GM12878 (cell line): ENCODE measurements around the gene TGM6. TPM values are rescaled to one million over a fixed set of nuclear protein-coding genes. Genes with fewer than 3 reads are reported as not detected.

Experiments
- ATAC-seq: fragments of 200-7000 bp; cut with Tn5 transposase; 3 replicates; pipeline ENCODE4 v1.9.1; 2020; ENCODE audit warnings: mild to moderate bottlenecking, moderate library complexity
- BruUV-seq: library from RNA; stranded (reverse); fragments of 400-500 nt; replicated peaks from 2 replicates; lab custom pipeline; 2021; lab: Mats Ljungman, UMichigan
- CTCF ChIA-PET: fragments of 300-600 bp; sonication (Branson Sonifier 250); formaldehyde crosslinking; extraction: SDS; loops from one replicate; lab custom pipeline; 2021; ENCODE audit warnings: inconsistent platforms; lab: Yijun Ruan, JAX
- POLR2A ChIA-PET: fragments of 350-600 bp; formaldehyde crosslinking; extraction: SDS; loops from one replicate; lab custom pipeline; 2021; ENCODE audit warnings: inconsistent platforms; lab: Charles Lee
- RAD21 ChIA-PET: fragments of 300-600 bp; sonication (Branson Sonifier 250); formaldehyde crosslinking; loops from one replicate; lab custom pipeline; 2023; ENCODE audit warnings: antibody characterized with exemption; ENCODE audit not compliant: unreplicated experiment; lab: Charles Lee
- SMC1A ChIA-PET: fragments of 300-600 bp; sonication (Branson Sonifier 250); formaldehyde crosslinking; loops from one replicate; lab custom pipeline; 2023; ENCODE audit not compliant: unreplicated experiment, uncharacterized antibody; lab: Charles Lee
- DNase-seq: peaks from one replicate; pipeline ENCODE4 v3.0.0-alpha.2; 2011; ENCODE audit warnings: low read depth, low spot score
- FAIRE-seq: peaks from 3 replicates; lab custom pipeline; 2011; peaks lifted over from hg19 to GRCh38; lab: Jason Lieb, UNC
- H2AFZ ChIP-seq: 2 replicates; pipeline ENCODE4 v1.6.0; 2011; ENCODE audit warnings: low read depth, low read length, control low read depth; ENCODE audit not compliant: control insufficient read depth
- H3K27ac ChIP-seq: 2 replicates; pipeline ENCODE4 v1.5.1; 2011; ENCODE audit warnings: control low read depth; ENCODE audit not compliant: control insufficient read depth, insufficient read depth
- H3K27me3 ChIP-seq, 2 experiments: replicated peaks in 1 of 2; 2 replicates each; pipeline versions ENCODE4 v1.6.0 to v1.6.1; 2011; ENCODE audit warnings: low read length in 1 of 2; ENCODE audit not compliant: control insufficient read depth in 2 of 2, insufficient read depth in 2 of 2
- H3K36me3 ChIP-seq, 2 experiments: 2 replicates each; pipeline ENCODE4 v1.5.1; 2011; ENCODE audit warnings: low read length in 1 of 2; ENCODE audit not compliant: control insufficient read depth in 2 of 2, insufficient read depth in 2 of 2
- H3K4me1 ChIP-seq: 2 replicates; pipeline ENCODE4 v1.6.1; 2011; ENCODE audit warnings: mild to moderate bottlenecking, low read length, moderate library complexity, mixed read lengths; ENCODE audit not compliant: control insufficient read depth, insufficient read depth
- H3K4me2 ChIP-seq: 2 replicates; pipeline ENCODE4 v1.6.0; 2011; ENCODE audit warnings: control low read depth; ENCODE audit not compliant: control insufficient read depth, insufficient read depth
- H3K4me3 ChIP-seq: fragments of 200-600 bp; sonication (generic); 2 replicates; pipeline ENCODE4 v1.5.1; 2016
- H3K79me2 ChIP-seq: 2 replicates; pipeline ENCODE4 v1.6.0; 2011; ENCODE audit warnings: low read length; ENCODE audit not compliant: control insufficient read depth, insufficient read depth
- H3K9ac ChIP-seq: 2 replicates; pipeline ENCODE4 v1.8.0; 2011; ENCODE audit warnings: low read length, control low read depth, mixed read lengths; ENCODE audit not compliant: control insufficient read depth, insufficient read depth
- H3K9me3 ChIP-seq: replicated peaks from 3 replicates; pipeline ENCODE4 v1.5.1; 2011; ENCODE audit warnings: mild to moderate bottlenecking, low read length; ENCODE audit not compliant: control insufficient read depth, insufficient read depth
- H4K20me1 ChIP-seq: 2 replicates; pipeline ENCODE4 v1.6.0; 2011; ENCODE audit not compliant: control insufficient read depth, insufficient read depth
- DPF2 ChIP-seq: fragments of 450-650 bp; IDR thresholded peaks from 2 replicates; pipeline ENCODE4 v1.6.1; 2017; ENCODE audit warnings: mild to moderate bottlenecking
- E2F4 ChIP-seq: IDR thresholded peaks from 2 replicates; pipeline ENCODE4 v1.6.1; 2012; ENCODE audit warnings: low read depth, low read length, improper control_type of control experiment
- ESRRA ChIP-seq: IDR thresholded peaks from 2 replicates; pipeline ENCODE4 v1.6.1; 2012; ENCODE audit warnings: mild to moderate bottlenecking, low read length, improper control_type of control experiment
- IRF3 ChIP-seq: fragments of 450-650 bp; IDR thresholded peaks from 2 replicates; pipeline ENCODE4 v1.6.1; 2014; ENCODE audit warnings: mild to moderate bottlenecking
- MXI1 ChIP-seq: fragments of 150-350 bp; IDR thresholded peaks from 2 replicates; pipeline ENCODE4 v1.6.1; 2011; ENCODE audit warnings: low read depth, mild to moderate bottlenecking, inconsistent platforms, low read length, improper control_type of control experiment
- NFYA ChIP-seq: IDR thresholded peaks from 2 replicates; pipeline ENCODE4 v1.6.1; 2011; ENCODE audit warnings: low read depth, mild to moderate bottlenecking, low read length, improper control_type of control experiment, borderline replicate concordance
- PRDM15 ChIP-seq: fragments of 450-650 bp; formaldehyde crosslinking; IDR thresholded peaks from 2 replicates; pipeline ENCODE4 v1.4.0; 2020; ENCODE audit warnings: mild to moderate bottlenecking, moderate library complexity
- TAF1 ChIP-seq: IDR thresholded peaks from 2 replicates; pipeline ENCODE4 v1.6.1; 2011; ENCODE audit warnings: mild to moderate bottlenecking, low read depth, low read length, borderline replicate concordance
- WGBS: methylation state at CpG from one replicate; pipeline ENCODE4 v1.1.6; 2016; ENCODE audit warnings: low lambda C conversion rate; ENCODE audit not compliant: insufficient replicate concordance, insufficient coverage; ENCODE audit errors: missing lambda C conversion rate; 5-methylcytosine and 5-hydroxymethylcytosine counted together
- in situ Hi-C: fragments of 300-500 bp; cut with MboI; formaldehyde crosslinking; loops from 9 replicates; pipeline ENCODE4 v1.14.3; 2018; ENCODE audit warnings: mixed read lengths
- intact Hi-C: fragments of 100-400 bp; cut with micrococcal nuclease; formaldehyde crosslinking; loops from one replicate; pipeline ENCODE4 v1.14.2; 2022; ENCODE audit not compliant: unreplicated experiment
- polyA plus RNA-seq, 11 experiments: library from polyadenylated mRNA; depleted of rRNA in 4 of 11; unstranded in 6 of 11; stranded (reverse) in 5 of 11; fragments of >200 nt; fragmentation: Nextera tagmentation in 4 of 11; fragmentation: Illumina TruSeq in 1 of 11; extraction: Ambion mirVana in 4 of 11; extraction: Trizol in 1 of 11; gene quantifications; 1 replicate in 1 of 11; 2 replicates in 10 of 11; pipeline versions ENCODE4 v1.2.1 to v1.2.3, GENCODE V29; 2011 to 2016; ENCODE audit warnings: inconsistent platforms in 2 of 11, missing spikeins in 2 of 11, low read depth in 1 of 11
- total RNA-seq, 4 experiments: library from RNA; depleted of rRNA in 3 of 4; stranded (reverse); fragments of >200 nt in 3 of 4; fragmentation: Illumina TruSeq in 1 of 4; extraction: Trizol in 1 of 4; gene quantifications; 2 replicates each; pipeline versions ENCODE4 v1.2.1 to v1.2.3, GENCODE V29; 2013 to 2021
- TF ChIP-seq, protein P1 (sequence below): IDR thresholded peaks from 2 replicates; pipeline ENCODE4 v1.6.1; 2012; ENCODE audit warnings: improper control_type of control experiment, low read depth, low read length; ENCODE audit not compliant: insufficient replicate concordance
- TF ChIP-seq, protein P2 (sequence below): fragments of 450-650 bp; IDR thresholded peaks from 2 replicates; pipeline ENCODE4 v1.6.1; 2016; ENCODE audit warnings: mild to moderate bottlenecking

The TGM6 gene
- total and polyA plus RNA-seq, 10 of the 15 experiments (the other 5 are each of a cell fraction or from before 2014, with no cell fraction given): not detected

DNA sequence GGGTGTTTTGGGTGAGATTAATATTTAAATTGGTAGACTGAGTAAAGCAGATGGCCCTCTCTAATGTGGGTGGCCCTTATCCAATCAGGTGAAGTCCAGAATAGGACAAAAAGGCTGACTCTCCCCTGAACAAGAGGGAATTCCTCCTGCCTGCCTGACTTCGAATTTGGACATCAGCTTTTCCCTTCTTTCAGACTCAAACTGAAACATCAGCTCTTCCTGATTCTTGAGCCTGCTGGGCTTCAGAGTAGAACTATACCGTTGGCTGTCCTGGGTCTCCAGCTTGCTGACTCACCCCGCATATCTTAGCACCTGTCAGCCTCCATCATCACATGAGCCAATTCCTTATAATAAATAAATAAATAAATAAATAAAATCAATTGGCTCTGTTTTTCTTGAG lies 15.0 kb upstream of the TGM6 start:
- no TSS peak for BruUV-seq
- WGBS: 27% methylated on average over 3 of the region's 3 CpGs
- ChIA-PET RAD21 (no interaction called here), SMC1A (no interaction called here), CTCF (interaction anchor here (0.6 to 1.1 kb wide), 2 partner anchors 87 to 1612 kb away, joined by 3 read pairs; no protein-coding TSS in a partner anchor), POLR2A (no interaction called here)
- H3K27me3 ChIP-seq: no peaks in the 10 kb centered on the region
- no peaks in the 10 kb centered on the region for H3K4me1 ChIP-seq
- no peaks in the 10 kb centered on the region for H3K36me3 ChIP-seq
- no peaks in the 10 kb centered on the region for H4K20me1 ChIP-seq
- FAIRE-seq: no peak
- no peak overlapping the region for H2AFZ ChIP-seq
- H3K9ac ChIP-seq: no peak overlapping the region
- peaks cover 2% of the 10 kb centered on the region; the same call in 1 of the 3 replicates for H3K9me3 ChIP-seq
- no peak overlapping the region for H3K4me3 ChIP-seq
- in situ Hi-C loops: no loop called here
- intact Hi-C loops: no loop called here
- ATAC-seq: no peak
- no peak overlapping the region for H3K4me2 ChIP-seq
- no peak for DNase-seq
- H3K79me2 ChIP-seq: no peaks in the 10 kb centered on the region
- TF ChIP-seq MXI1 (no peak), IRF3 (no peak), DPF2 (no peak), TAF1 (no peak), E2F4 (no peak), ESRRA (no peak), NFYA (no peak), PRDM15 (CRISPR knock-in tag) (no peak)
- TF ChIP-seq, protein P1, sequence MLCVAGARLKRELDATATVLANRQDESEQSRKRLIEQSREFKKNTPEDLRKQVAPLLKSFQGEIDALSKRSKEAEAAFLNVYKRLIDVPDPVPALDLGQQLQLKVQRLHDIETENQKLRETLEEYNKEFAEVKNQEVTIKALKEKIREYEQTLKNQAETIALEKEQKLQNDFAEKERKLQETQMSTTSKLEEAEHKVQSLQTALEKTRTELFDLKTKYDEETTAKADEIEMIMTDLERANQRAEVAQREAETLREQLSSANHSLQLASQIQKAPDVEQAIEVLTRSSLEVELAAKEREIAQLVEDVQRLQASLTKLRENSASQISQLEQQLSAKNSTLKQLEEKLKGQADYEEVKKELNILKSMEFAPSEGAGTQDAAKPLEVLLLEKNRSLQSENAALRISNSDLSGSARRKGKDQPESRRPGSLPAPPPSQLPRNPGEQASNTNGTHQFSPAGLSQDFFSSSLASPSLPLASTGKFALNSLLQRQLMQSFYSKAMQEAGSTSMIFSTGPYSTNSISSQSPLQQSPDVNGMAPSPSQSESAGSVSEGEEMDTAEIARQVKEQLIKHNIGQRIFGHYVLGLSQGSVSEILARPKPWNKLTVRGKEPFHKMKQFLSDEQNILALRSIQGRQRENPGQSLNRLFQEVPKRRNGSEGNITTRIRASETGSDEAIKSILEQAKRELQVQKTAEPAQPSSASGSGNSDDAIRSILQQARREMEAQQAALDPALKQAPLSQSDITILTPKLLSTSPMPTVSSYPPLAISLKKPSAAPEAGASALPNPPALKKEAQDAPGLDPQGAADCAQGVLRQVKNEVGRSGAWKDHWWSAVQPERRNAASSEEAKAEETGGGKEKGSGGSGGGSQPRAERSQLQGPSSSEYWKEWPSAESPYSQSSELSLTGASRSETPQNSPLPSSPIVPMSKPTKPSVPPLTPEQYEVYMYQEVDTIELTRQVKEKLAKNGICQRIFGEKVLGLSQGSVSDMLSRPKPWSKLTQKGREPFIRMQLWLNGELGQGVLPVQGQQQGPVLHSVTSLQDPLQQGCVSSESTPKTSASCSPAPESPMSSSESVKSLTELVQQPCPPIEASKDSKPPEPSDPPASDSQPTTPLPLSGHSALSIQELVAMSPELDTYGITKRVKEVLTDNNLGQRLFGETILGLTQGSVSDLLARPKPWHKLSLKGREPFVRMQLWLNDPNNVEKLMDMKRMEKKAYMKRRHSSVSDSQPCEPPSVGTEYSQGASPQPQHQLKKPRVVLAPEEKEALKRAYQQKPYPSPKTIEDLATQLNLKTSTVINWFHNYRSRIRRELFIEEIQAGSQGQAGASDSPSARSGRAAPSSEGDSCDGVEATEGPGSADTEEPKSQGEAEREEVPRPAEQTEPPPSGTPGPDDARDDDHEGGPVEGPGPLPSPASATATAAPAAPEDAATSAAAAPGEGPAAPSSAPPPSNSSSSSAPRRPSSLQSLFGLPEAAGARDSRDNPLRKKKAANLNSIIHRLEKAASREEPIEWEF: no peak
- TF ChIP-seq, protein P2, sequence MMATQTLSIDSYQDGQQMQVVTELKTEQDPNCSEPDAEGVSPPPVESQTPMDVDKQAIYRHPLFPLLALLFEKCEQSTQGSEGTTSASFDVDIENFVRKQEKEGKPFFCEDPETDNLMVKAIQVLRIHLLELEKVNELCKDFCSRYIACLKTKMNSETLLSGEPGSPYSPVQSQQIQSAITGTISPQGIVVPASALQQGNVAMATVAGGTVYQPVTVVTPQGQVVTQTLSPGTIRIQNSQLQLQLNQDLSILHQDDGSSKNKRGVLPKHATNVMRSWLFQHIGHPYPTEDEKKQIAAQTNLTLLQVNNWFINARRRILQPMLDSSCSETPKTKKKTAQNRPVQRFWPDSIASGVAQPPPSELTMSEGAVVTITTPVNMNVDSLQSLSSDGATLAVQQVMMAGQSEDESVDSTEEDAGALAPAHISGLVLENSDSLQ: no peak
- H3K27ac ChIP-seq: no peak overlapping the region
